ENCODE results near the gene SORBS1.

Gene SORBS1

DNA sequence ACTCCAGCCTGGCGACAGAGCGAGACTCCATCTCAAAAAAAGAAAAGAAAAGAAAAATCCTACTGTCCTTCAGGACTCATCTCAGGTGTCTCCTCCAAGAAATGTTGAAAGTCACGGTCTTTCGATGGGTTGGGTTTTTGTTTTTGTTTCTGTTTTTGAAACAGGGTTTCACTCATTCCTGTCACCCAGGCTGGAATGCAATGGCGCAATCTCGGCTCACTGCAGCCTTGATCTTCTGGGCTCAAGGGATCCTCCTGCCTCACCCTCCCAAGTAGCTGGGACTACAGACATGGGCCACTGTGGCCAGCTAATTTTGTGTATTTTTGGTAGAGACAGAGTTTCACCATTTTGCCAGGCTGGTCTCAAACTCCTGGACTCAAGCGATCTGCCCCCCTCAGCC is 3.1 kb upstream of the SORBS1 start:
- no peak for DNase-seq

DNA sequence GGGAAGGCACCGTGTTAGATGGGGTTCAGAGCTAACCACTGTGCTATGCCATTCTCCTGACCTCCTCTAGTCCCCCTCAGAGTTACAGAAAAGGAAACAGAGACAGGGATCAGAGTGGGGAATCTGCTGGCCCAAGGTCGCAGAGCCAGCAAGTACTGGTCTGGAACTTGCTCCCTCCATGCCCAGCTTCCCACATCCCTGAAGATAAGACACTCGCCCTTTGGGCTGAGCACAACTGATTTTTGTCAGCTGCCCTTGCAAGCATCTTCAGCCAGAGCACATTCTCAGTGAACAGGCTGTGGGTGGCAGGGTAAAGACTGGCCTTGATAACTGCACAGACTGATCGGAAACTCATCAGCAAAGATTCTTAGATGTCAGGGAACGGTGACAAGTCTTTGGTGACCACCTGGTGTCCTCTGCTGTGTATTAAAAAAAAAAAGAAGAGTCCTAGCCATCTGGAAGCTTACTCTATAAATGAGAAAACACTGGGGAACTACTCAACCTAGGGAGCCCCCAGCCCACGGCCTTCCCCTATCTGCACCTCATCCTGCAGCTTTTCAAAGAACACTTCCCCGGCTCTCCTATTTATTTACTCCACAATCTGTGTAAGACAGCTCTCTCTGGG is 1.3 kb upstream of the SORBS1 start:
- DNase-seq: no peak

DNA sequence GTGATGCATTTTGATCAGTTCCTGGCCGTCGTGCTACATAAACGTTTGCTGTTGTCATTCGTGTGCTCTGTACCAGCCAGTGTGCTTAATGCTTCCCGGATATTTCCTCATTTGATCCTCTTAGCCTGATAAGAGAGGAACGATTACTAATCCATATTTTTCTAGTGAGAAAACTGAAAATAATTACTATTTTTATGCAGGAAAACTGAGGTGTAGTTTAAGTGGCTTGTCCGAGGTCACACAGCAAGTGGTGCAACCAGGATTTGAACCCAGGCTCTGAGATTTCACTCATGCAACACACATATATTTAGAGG is 650 bp upstream of the SORBS1 start:
- no peak for DNase-seq

DNA sequence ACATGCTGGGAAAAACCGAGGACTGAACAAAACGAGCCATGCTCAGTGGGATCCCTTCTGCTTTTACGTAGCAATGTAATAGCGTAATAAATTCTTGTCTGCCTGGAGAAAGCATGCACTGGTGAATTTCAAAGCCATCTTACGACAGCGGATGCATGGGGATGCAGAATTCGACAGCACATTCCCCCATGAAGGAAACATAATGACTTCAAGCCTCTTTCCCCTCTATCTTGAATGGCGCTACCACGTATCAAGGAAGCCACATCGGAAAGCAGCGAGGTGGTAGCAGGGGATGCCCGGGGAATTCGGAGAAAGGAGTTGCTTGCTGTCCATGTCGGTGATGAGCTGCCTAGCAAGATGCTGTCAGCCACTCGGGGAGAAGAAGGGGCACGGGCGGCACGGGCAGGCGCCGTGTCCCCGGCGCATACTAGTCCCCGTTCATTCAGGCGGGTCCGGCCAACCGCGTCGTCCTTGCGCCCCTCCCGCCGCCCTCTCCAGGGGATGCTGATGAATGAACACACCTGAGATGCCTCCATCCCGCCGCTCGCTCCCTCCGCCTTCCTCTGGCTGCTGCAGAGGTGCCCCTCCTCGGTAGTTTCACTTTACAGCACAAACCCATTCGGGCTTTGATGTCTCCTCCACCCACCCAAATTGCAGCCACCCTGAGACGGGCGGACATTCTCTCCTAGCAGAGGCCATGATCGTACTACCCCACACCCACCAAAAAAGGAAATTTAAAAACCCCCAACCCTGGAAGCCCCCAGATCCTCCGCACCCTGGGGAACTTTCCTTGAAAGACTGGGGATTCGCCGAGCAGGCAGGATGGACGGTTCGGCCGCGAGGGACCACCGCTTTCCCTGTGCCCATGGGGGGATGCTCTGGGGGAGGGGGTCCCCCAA is 644 bp downstream of the SORBS1 start:
- DNase-seq: no peak

DNA sequence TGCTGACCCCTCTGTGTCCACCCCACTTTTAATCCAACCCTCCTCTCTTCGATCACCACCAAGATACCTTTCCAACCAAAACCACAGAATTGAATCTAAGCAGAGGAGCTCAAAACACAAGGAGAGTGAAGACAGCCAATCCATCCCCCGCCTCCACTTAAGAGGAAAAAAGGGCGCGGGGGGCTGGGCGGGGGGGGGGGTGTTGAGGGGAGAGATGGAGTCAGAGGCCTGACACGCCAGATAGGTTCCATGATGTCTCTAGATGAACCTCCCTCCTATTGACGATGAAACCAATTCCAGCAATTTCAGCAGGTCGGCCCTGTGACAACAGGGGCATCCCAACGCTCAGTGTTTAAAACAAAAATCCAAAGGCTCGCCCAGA is 1.3 kb downstream of the SORBS1 start:
- no peak for DNase-seq

DNA sequence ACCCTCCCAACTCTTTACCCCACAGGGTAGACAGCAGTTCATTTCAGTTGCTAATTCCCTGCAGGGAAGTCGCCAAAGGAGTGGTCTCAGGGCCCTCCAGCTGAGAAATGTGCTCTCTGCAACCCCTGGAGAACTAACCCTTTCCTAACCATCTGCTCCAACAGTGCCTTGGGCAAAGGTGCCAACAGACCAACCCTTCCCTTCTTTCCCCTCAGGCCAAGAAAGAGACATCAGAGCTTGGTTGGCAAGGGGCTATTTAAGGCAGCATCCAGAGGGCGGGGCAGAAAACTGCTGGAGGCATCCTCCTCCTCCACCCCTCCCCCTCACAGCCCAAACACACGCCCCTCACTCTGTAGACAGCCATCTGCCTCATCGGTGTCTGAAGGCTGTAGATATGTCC is 1.7 kb downstream of the SORBS1 start:
- no peak for DNase-seq

DNA sequence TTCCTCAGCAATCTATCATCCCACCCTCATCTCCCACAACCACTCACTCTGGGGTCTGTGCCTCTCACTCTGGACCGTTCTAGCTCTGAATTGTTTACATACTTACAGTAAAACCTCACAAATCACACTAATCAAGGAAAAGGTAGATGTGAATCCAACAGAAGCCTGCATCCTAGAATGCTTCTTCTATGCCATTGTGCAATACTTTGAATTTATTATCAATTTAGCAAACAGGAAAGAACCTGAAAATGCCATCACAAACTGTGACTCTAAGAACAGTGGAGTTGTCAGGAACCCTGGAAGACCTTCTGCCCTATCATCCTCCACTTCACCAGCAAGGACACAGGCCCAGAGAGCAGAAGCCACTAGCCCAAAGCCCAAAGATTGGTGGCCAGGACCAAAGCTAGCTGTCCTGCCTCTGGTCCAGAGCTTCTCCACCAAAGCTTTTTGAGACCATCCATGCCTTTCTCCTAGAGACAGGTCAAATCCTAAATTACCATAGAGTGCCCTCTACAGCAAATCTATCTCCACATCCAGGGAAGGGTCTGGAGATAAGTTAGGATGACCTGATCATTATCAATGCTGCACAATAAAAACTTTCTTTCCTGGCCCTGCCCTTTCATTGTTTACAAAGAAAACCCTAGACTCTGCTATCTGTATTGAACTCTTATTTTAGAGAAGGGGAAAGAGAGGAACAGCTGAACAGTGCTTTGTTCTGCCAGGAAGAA is 2.4 kb downstream of the SORBS1 start:
- no peak for DNase-seq

DNA sequence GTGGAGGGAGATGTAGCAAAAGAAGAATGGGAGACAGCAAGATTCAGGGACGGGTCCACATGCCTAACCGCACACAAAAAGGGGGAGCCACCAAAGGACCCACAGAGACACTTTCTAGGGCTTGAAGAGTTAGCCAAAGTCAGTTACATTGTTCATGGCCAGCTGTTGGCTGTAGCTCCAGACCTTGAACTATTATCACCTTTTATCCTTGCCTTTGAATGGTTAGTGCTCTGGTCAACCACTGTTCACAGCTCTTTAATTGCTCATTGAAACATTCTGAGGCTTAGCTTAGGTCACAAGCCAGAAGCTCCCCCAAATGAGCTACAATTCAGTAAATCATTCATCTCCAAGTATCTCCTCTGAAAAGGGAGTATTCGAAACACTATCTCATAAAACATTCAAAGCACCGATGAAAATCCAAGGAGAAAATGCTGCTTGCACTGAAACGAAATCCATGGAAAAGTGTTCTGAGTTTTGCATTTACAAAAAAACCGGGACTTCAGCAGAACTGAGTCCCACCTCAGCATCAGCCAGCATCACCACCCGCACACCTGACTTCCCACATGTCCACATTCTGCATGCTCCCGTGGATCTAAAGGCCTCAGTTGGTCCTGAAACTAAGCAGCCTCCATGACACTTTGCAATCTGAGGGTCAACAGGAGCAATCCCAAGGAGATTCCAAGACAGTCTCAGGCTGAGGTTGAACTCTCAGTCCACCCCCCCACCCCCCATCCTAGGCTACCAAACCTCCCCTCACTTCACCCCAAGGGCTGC is 4.0 kb downstream of the SORBS1 start:
- DNase-seq: no peak

DNA sequence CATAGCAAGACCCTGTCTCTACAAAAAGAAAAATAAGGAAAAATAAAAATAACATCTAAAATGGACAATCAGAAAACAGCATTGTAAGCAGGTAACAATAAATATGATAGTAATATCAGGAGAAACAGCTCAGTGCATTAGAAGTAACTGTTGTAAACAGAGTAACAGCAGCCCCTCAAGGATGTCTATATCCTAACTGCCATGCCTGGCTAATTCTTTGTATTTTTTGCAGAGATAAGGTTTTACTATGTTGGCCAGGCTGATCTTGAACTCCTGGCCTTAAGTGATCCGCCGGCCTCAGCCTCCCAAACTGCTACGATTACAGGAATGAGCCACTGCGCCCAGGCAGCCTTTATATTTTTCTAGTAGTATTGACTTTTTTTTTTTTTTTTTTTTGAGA is 7.5 kb downstream of the SORBS1 start:
- no peak for DNase-seq

DNA sequence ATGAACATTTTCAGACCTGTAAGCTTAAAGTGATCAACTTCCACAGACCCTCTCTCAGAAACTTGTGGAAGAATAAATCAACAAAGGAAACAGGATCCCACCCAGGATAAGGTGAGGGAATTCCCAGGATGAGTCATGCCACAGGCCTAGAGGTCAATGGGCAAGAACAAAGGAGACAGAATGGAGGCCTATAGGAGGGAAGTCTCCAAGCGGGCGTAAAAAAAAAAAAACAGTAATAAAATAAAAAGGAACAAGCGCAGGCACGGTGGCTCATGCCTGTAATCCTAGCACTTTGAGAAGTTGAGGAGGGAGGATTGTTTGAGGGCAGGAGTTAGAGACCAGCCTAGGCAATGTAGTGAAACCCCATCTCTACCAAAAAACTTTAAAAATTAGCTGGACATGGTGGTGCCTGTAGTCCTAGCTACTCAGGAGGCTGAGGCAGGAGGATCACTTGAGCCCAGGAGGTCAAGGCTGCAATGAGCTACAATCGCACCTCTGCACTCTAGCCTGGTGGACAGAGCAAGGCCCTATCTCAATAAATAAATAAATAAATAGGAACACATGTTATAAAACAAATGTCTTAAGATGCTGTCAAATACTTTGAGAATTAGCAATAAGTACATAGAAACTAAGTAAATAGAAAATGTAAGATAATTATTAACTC is 8.4 kb downstream of the SORBS1 start:
- DNase-seq: no peak

DNA sequence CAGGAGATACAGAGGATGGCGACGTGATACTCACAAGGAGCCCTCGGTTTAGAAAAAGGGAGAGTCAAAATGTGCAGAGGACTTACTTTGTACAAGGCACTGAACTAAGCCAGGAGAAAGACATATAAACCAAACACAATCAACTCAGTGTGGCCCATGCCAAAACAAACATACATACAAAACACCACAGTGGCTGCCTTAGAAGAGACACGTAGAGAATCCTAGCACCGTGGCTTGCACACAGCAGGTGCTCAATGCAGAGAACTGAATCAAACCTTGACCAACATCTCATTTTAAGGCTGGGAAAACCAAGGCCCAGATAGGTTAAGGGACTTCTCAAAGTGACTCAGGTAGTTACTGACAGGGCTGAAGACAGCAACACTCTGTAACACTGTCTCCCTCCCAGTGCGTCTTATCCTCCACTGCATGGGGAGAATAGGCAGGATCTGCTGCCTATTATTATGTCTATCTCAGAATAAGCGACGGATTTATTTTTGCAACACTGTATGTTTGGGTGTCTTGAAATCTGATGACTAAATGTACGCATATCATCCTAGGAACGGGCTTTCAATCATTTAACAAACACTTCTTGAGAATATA is 11.0 kb downstream of the SORBS1 start:
- no peak for DNase-seq

DNA sequence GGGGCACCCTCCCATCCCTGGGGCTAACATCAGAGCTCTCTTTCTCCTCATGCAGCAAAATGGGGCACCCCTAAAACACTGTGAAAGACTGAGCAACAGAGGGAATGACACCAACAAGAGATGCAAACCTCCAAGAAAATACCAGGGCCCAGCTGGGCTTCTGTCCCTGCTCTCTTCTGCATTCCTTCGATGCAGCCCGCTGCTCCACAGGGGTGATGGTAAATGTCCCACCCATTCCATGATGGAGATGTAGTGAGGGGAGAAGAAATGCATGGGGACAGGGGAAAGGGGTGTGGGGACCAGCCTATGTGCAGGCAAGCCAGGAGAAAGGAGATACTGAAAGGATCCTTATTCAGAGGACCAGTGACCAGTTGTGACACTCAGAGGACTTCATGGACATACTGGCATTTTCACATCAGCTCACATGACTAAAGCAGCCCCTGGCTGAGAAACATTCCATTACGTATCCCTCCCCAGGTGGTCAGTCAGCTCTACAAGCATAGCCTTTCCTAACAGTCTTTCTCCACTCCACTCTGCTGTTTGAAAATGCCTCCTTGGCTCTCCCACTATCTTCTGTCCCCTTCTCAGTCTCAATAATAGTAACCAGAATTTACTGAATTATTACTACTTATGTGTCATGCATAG is 13.3 kb downstream of the SORBS1 start:
- DNase-seq: no peak

DNA sequence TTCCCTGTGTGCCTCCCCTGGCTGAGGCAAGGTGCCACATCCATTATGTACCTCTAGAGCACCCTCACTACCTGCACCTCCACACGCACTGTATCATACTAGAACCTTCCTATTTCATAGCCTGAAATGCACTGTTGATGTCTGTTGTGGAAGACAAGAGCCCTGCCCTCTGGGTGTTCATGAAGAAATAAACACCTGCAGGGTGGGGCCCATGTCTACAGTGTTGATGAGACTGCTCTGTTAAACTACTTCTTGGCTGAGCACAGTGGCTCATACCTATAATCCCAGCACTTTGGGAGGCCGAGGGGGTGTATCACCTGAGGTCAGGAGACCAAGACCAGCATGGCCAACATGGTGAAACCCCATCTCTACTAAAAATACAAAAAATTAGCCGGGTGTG is 14.0 kb downstream of the SORBS1 start:
- DNase-seq: no peak

DNA sequence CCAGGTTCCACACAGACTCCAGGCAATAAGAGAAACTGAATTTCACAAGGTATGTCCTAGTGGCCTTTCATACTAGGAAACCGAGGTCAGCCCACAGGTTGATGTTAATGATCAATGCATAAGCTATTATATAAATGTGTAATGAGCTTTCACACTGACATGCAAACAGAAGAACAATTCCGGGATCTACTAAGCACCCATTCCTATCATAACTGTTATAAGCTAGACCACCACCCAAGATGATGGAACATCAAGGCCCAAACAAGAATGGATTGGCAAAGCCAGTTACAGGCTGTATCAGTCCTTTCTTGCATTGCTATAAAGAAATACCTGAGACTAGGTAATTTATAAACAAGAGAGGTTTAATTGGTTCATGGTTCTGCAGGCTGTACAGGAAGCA is 15.2 kb downstream of the SORBS1 start:
- no peak for DNase-seq

DNA sequence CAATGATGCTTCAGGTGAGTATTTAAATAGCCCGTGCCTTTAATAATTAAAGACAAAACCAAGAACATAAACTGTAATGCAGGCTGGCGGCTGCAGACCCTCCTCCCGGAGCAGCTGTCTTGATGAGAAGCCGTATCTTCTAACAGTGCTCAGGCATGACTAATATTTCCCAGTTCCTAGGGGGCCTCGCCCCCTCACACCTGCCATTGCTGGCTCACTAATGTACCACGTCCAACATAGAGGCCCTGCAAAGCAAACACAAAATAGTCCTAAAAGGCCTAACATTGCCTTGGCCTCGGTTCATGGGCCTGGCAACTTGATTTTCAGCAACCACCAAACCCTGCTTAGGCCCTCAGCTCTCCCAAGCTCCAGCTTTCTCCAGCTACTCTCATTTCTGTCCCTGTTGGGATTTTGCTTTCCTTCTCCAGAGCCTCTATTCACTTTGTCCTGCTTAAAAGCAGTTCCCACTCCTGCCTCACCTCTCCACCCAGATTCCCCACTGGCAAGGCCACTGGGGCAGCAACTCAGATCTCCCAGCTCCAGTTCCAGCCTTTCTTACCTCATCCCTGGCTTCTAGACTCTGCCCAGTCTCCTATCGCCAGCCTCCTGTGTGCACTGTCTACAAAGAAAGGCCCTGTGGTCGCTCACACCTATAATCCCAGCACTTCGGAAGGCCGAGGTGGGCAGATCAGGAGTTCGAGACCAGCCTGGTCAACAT is 16.2 kb downstream of the SORBS1 start:
- no peak for DNase-seq

DNA sequence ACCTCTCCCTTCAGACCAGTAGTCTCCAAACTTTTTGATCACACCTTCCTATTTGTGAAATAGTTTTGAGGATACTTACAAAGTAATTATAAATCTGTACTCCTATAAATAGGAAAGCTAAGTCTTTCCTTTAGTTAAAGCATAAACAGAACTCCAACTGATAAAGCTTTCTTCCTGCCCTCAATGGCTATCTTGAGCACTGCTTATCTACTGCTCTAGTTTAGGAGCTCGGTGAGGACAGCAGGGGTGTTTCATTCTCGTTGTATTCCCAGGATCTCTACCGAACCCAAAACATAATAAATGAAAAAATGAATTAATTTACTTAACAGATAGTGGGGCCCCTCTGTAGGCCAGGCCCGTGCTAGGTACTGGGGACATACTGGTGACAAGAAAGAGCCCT is 17.7 kb downstream of the SORBS1 start:
- no peak for DNase-seq

DNA sequence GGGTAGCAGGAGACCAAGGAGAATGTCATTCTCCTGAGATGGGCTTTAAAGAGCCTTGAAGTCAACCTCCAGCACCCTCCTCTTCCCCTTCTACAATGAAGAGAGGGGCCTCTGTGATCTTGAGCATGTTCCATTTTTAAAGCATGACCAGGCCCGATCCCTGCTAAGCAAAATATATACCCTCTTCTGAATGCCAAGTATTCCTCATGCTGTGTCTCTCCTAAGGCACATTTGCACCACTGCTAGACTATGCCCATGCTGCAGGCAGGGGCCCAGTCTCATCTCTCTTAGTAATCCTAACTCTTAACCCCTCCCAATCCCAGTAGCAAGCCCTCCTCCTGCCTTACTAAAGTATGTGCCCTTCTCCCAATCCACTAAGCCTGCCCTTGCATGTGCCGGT is 18.4 kb downstream of the SORBS1 start:
- no peak for DNase-seq

DNA sequence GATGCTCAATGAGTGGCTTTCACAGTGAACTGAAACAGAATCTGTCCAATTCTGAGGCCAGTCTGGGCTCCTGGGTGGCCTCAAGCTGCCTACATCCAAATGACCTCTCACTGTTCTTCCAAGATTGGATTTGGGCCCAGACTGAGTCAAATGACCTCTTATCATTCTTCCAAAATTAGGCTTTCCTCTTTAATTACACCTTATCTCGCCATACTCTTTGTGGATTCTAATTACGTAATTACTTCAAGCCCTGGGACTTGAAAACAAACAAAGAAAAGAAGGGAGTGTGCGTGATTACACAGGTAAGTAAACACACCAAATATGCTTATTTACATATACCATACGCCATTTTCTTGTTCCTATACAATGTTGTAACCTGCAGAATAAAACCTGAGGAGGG is 18.8 kb downstream of the SORBS1 start:
- DNase-seq: no peak

DNA sequence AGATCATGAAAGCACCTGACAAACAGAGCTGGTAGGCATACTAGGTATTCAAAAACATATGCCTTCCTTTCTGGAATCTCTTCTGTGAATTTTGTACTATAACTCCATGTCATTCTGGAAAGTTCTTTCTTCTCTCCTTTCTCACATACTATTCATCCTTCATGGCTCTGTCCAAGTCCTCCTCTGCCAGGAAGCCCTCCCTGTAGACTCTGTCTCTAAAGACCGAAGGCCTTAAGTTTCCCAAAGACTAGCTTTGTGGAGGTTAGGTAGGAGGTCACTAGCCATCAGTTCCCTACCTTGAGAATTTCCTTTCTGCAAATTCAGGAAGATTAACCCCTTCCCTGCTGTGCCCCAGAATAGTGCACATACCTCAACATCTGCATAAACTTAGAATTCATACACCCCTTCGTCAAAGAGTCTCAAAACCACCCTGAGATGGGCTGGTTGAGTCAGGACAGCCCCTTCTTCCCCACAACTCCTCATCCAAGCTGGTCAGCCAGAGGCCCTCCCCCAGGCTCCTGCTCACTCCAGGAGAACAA is 20.6 kb downstream of the SORBS1 start:
- DNase-seq: no peak

DNA sequence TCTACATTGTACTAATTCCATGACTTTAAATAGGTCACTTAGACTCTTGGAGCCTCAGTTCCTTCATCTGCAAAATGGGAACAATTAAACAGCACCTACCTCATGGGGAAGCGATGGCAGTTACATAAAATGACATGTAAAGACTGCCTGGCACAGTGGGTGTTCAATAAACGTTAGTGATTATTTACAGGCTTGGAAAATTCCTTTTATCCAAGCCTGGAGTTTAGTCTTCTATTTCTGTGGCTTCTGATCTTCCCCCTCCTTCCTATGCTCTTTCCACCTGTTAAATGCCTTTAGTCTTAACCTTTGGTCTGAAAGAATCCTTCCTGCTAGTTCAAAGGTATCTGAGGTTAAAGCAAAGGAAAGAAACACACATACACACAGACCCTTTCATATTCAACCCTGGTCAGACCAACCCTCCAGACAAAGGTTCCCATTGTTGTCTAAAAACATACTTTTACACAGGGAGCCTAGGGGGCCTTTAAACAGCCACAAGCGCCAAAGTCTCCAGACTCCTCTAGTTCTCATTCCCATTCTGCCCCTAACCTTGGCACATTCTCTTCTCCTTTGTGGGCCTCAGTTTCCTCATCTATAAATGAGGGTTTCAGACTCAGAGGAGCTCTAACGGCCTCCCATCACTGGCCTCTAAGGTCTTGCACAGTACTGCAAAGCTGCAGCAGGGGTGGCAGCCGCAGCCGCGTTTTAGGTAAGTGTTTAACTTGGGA is 21.4 kb downstream of the SORBS1 start:
- DNase-seq: no peak
